Natural killer cell (primary cell): Measurements from ENCODE around the gene CACNA1C. TPM values are rescaled to one million over a fixed set of nuclear protein-coding genes. Genes with fewer than 3 reads are reported as not detected.

Experiments
- ATAC-seq, 3 donors: fragments of 150-1000 bp in 2 of 3; fragments of 200-7000 bp in 1 of 3; cut with Tn5 transposase; 1 replicate in 1 of 3; 2 replicates in 2 of 3; pipeline ENCODE4 v1.10.0; 2021; ENCODE audit warnings: mild to moderate bottlenecking in 2 of 3, moderate library complexity in 2 of 3
- DNase-seq, 2 donors: peaks; one replicate each; pipeline versions ENCODE4 v3.0.0 to v3.0.0-alpha.2; 2013 to 2021; ENCODE audit warnings: mixed read lengths in 1 of 2
- H3K27ac ChIP-seq: one replicate; pipeline ENCODE4 v1.5.1; 2013; ENCODE audit warnings: mild to moderate bottlenecking, low read length
- H3K27me3 ChIP-seq: one replicate; pipeline ENCODE4 v1.6.1; 2013; ENCODE audit warnings: low read length; ENCODE audit not compliant: control insufficient read depth, insufficient read depth
- H3K36me3 ChIP-seq: one replicate; pipeline ENCODE4 v1.6.1; 2013; ENCODE audit warnings: low read length; ENCODE audit not compliant: control insufficient read depth, insufficient read depth
- H3K4me1 ChIP-seq: one replicate; pipeline ENCODE4 v1.6.1; 2013; ENCODE audit warnings: low read length; ENCODE audit not compliant: control insufficient read depth, insufficient read depth
- H3K4me3 ChIP-seq: one replicate; pipeline ENCODE4 v1.5.1; 2013; ENCODE audit warnings: low read length
- H3K9me3 ChIP-seq: one replicate; pipeline ENCODE4 v1.6.1; 2013; ENCODE audit warnings: low read length; ENCODE audit not compliant: control insufficient read depth, insufficient read depth
- H3K27ac Mint-ChIP-seq, 2 donors: one replicate each; pipeline ENCODE4 v1.8.0; 2022; ENCODE audit warnings: mild to moderate bottlenecking in 2 of 2, mixed read lengths in 2 of 2, moderate library complexity in 1 of 2
- H3K27me3 Mint-ChIP-seq, 2 donors: one replicate each; pipeline ENCODE4 v1.8.0; 2022; ENCODE audit warnings: low read depth in 2 of 2, mixed read lengths in 2 of 2
- H3K36me3 Mint-ChIP-seq: one replicate; pipeline ENCODE4 v1.8.0; 2022; ENCODE audit warnings: mixed read lengths
- H3K4me1 Mint-ChIP-seq, 2 donors: one replicate each; pipeline ENCODE4 v1.8.0; 2022; ENCODE audit warnings: mixed read lengths in 2 of 2
- H3K4me3 Mint-ChIP-seq: one replicate; pipeline ENCODE4 v1.8.0; 2022; ENCODE audit warnings: mild to moderate bottlenecking, moderate library complexity, mixed read lengths
- H3K9me3 Mint-ChIP-seq, 2 donors: one replicate each; pipeline ENCODE4 v1.8.0; 2022; ENCODE audit warnings: mixed read lengths in 2 of 2
- CTCF ChIP-seq: fragments of 200-600 bp; IDR thresholded peaks from one replicate; pipeline ENCODE4 v1.8.0; 2022; ENCODE audit warnings: antibody characterized with exemption
- WGBS: methylation state at CpG from one replicate; pipeline ENCODE4 v1.1.7; 2013; ENCODE audit warnings: missing lambda C conversion rate; ENCODE audit not compliant: insufficient coverage; 5-methylcytosine and 5-hydroxymethylcytosine counted together
- intact Hi-C: fragments of 100-400 bp; cut with micrococcal nuclease; formaldehyde crosslinking; loops from one replicate; pipeline ENCODE4 v1.14.2; 2022
- total RNA-seq, 4 donors: library from RNA; stranded (reverse); fragments of 120-200 nt in 1 of 4; gene quantifications; one replicate each; pipeline versions ENCODE4 v1.2.3 to v1.2.4, GENCODE V29; 2013 to 2022

Gene CACNA1C
- total RNA-seq, 3 donors from 2014 or later (not counting 1 experiment from before 2014, with no cell fraction given), result 0.07 to 0.35 (median 0.08) TPM

GRCh38 chr12:2111826-2112225 lies 59.0 kb downstream of the CACNA1C start:
- H3K27me3 ChIP-seq, result no peaks in the 10 kb centered on the region
- no peaks in the 10 kb centered on the region for H3K36me3 Mint-ChIP-seq
- no peaks in the 10 kb centered on the region for H3K36me3 ChIP-seq
- H3K9me3 ChIP-seq, result no peaks in the 10 kb centered on the region
- ATAC-seq, result no peak
- no peak overlapping the region for H3K4me3 ChIP-seq
- no peak for TF ChIP-seq CTCF
- H3K4me1 ChIP-seq, result no peaks in the 10 kb centered on the region
- H3K4me1 Mint-ChIP-seq, result no peaks in the 10 kb centered on the region
- intact Hi-C loops, result no loop called here
- WGBS, result 82% methylated on average over 13 of the region's 13 CpGs
- H3K9me3 Mint-ChIP-seq, result no peaks in the 10 kb centered on the region
- H3K27ac ChIP-seq, result no peak overlapping the region
- H3K4me3 Mint-ChIP-seq, result no peak overlapping the region
- no peak overlapping the region for H3K27ac Mint-ChIP-seq
- no peaks in the 10 kb centered on the region for H3K27me3 Mint-ChIP-seq
- no peak for DNase-seq

GRCh38 chr12:2112401-2112800 lies 59.6 kb downstream of the CACNA1C start:
- TF ChIP-seq CTCF, result no peak

GRCh38 chr12:2113119-2113912 lies 60.5 kb downstream of the CACNA1C start:
- Mint-ChIP-seq H3K4me1 (no peaks in the 10 kb centered on the region), H3K9me3 (no peaks in the 10 kb centered on the region), H3K27me3 (no peaks in the 10 kb centered on the region), H3K4me3 (no peak overlapping the region), H3K36me3 (no peaks in the 10 kb centered on the region), H3K27ac (no peak overlapping the region)
- no peak for ATAC-seq
- no peaks in the 10 kb centered on the region for H3K9me3 ChIP-seq
- H3K4me3 ChIP-seq, result no peak overlapping the region
- H3K27me3 ChIP-seq, result no peaks in the 10 kb centered on the region
- WGBS, result 88% methylated on average over 14 of the region's 14 CpGs
- H3K36me3 ChIP-seq, result no peaks in the 10 kb centered on the region
- intact Hi-C loops, result no loop called here
- no peaks in the 10 kb centered on the region for H3K4me1 ChIP-seq
- no peak for DNase-seq
- TF ChIP-seq CTCF, result no peak
- no peak overlapping the region for H3K27ac ChIP-seq

More at GRCh38 chr12:2112401-2112800, 59.6 kb downstream of the CACNA1C start:
- Histone ChIP-seq H3K4me1 (no peaks in the 10 kb centered on the region), H3K36me3 (no peaks in the 10 kb centered on the region), H3K9me3 (no peaks in the 10 kb centered on the region), H3K27me3 (no peaks in the 10 kb centered on the region), H3K4me3 (no peak overlapping the region), H3K27ac (no peak overlapping the region)
- 96% methylated on average over 7 of the region's 7 CpGs for WGBS
- Mint-ChIP-seq H3K4me3 (no peak overlapping the region), H3K4me1 (no peaks in the 10 kb centered on the region), H3K27me3 (no peaks in the 10 kb centered on the region), H3K36me3 (no peaks in the 10 kb centered on the region), H3K27ac (no peak overlapping the region), H3K9me3 (no peaks in the 10 kb centered on the region)
- DNase-seq (no peak), ATAC-seq (no peak)
- intact Hi-C loops, result no loop called here

- WGBS, result 66% methylated on average over 2 of the region's 2 CpGs
Observed at GRCh38 chr12:2114071-2114470, 61.3 kb downstream of the CACNA1C start.

More at GRCh38 chr12:2114071-2114470, 61.3 kb downstream of the CACNA1C start:
- Histone ChIP-seq H3K27ac (no peak overlapping the region), H3K36me3 (no peaks in the 10 kb centered on the region), H3K9me3 (no peaks in the 10 kb centered on the region), H3K4me1 (no peaks in the 10 kb centered on the region), H3K4me3 (no peak overlapping the region), H3K27me3 (no peaks in the 10 kb centered on the region)
- H3K27me3 Mint-ChIP-seq, result no peaks in the 10 kb centered on the region
- intact Hi-C loops, result no loop called here
- TF ChIP-seq CTCF, result no peak
- no peaks in the 10 kb centered on the region for H3K9me3 Mint-ChIP-seq
- no peaks in the 10 kb centered on the region for H3K4me1 Mint-ChIP-seq
- no peaks in the 10 kb centered on the region for H3K36me3 Mint-ChIP-seq
- no peak overlapping the region for H3K4me3 Mint-ChIP-seq
- DNase-seq, result no peak
- no peak overlapping the region for H3K27ac Mint-ChIP-seq
- no peak for ATAC-seq
